ENCODE data around the gene ASIC1.

The ASIC1 gene

DNA sequence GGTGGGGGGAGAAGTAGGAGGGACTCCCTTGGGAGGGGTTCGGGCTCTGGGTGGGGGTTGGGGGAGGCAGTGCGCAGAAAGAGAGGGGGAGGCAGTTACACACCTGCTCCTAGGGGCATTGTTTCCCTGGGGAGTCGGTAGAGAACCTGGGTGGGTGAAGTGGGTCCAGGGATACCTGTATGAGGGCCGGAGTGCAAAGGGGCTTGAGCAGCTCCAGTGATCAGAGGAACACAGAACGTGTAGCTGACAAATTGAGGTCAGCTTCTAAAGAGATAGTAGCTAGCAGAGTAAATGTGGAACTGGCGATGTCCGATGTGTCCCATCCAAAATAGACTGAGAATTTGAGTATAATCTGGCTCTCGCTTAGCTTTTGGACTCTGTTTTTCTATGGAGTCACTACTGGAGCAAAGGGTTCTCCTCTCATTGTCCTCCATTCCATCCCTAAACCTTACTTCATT lies 28.2 kb downstream of the ASIC1 start:
- FAIRE-seq = no peak

DNA sequence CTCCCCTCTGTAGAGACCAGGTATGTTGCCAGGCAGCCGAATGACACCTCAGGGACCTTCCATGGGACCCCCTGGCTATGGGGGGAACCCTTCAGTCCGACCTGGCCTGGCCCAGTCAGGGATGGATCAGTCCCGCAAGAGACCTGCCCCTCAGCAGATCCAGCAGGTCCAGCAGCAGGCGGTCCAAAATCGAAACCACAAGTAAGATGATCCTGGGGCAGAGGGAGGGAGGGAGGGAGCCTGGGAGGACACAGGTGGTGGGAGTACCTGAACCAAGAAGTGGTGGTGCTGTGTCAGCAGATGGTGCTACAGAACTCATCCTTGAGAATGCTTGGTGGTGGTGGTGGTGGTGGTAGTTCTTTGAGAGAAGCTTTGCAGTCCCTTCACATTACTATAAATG lies 28.8 kb downstream of the ASIC1 start:
- FAIRE-seq = no peak

- no peak for FAIRE-seq
These were observed 29.8 kb downstream of the ASIC1 start for GRCh38 chr12:50087151-50087550.

DNA sequence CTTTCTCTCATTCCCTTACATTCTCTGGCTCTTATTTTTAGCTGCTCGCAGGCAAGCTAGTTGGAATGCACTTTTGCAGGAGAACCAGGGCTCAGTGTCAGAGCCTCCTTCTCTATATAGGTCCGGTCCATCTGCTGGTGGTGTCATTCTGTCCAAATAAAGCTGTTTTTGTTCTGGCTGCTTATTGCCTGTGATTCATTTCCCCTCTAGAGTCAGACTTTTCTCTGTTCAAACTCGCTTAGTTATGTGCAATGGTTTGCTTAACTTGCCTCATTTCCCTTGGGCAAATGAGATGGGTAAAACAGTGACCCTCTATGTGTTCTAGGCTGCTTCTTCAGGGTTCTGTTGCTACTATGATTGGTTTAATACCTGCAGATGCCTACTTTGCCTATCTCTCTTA lies 30.6 kb downstream of the ASIC1 start:
- FAIRE-seq = no peak

GRCh38 chr12:50088577-50089335 lies 31.4 kb downstream of the ASIC1 start:
- FAIRE-seq = no peak

DNA sequence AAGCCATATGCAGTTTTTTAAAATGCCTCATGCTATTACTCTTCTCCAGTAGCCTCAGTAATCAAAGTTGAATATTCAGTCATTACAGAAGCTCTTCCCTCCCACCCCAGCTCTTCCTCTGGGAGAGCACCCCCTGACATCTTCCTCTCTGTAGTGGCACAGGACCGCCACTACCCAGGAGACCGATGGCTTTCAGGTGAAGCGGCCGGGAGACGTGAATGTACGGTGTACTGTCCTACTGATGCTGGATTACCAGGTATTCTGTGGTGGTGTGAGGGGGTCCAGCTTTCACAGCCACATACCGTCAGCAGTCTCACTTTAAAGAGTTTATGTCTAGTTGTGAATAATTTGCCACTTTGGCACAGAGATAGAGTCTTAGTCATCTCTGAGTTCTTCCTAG lies 32.3 kb downstream of the ASIC1 start:
- no peak for FAIRE-seq

DNA sequence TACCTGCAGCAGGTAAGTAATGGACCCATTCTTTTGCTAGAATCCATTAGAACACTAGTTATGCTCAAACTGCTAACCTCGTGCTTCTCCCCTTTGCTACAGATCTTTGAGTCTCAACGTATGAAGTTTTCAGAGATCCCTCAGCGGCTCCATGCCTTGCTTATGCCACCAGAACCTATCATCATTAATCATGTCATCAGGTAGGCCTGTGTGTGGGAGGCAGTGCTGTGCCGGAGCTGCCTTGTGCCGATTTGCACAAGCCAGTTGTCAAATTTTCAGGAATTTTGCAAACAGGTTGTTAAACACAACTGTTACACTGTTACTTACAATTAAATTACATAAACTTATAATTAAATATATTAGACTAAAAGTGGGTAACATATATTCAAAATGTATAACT lies 33.0 kb downstream of the ASIC1 start:
- FAIRE-seq = no peak

DNA sequence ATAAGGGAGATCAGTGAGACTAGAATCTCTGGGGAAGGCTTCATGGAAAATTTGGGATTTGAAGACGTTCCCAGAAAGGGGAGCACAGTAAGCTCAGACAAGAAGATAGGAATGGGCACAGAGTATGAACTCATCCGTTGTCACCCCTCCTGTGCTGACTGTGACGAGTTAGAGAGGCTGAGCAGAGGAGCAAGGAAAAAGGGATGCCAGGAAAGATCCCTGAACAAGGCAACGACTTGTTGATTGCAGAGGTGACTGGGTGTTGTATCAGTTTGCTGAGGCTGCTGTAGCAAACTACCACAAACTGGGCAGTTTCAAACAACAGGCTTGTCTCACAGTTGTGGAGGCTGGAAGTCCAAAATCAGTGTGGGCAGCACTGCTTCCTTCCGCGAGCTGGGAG lies 40.6 kb downstream of the ASIC1 start:
- no peak for FAIRE-seq

DNA sequence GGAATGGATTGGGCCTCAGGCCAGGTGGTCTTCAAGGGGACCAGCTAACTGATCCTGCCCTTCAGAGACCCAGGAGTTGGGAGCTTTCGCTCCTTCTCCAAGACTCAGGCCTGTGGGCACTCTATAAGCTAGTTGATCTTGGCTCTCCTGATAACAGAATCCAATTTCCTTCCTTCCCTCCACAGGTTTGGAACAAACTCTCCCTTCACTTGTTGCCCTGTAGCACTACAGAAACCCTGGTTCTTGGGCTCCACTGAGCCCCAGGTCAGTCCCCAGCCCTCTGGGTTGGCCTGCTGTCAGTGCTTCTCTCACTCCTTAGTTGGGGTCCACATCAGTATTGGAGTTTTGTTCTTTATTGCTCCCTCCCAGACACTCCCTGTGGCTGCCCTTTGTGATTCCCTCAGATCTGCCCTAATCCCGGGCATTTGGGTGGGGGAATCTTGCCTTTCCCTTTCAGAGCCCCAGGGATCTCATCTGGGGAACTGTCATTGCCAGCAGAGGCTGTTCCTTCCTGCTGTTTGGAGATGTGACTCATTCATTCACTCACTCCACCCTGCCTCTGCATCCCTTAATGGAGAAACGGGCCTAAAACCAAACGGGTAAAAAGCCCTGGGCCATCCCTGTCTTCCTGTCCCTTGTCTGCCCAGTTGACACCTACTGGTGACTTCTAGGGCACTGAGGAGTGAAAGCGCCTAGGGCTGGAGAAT lies 42.1 kb downstream of the ASIC1 start:
- no peak for FAIRE-seq

DNA sequence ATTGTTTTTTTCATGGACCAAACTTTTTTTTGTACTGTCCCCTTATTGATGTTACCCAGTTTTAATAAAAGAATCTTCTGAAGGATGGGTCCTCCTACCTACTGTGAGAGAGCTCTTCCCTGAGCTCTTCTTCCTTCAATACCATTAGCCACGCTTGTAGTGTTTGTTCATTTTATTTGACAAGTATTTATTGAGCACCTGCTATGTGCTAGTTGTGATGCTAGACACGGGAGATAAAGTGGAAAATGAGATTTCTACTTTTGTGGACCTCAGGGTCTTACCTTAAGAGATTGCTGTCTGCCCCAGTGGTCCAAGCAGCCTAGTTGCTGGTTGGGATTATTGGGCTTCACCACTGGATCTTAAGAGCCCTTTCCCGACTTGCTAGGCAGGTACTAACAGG lies 43.2 kb downstream of the ASIC1 start:
- no peak for FAIRE-seq

DNA sequence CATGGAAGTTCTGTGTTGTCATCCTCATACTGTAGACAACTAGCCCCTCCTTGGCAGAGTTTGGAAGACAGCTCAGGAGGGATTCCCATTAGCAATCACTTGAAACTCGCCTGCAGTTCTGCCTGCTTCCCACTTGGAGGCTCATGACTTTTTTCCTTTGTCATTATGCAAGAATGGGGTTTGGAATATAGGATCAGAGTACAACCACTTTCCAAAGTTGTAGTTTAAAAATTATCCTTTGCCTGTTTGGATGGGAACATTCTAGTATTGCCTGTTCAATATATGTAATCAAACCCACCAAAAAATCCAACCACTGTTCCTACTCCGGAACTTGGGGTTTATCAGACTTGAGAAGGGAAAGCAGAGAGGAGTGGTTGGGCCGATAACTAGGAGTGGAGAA lies 44.3 kb downstream of the ASIC1 start:
- peak; percentile 91 for FAIRE-seq

DNA sequence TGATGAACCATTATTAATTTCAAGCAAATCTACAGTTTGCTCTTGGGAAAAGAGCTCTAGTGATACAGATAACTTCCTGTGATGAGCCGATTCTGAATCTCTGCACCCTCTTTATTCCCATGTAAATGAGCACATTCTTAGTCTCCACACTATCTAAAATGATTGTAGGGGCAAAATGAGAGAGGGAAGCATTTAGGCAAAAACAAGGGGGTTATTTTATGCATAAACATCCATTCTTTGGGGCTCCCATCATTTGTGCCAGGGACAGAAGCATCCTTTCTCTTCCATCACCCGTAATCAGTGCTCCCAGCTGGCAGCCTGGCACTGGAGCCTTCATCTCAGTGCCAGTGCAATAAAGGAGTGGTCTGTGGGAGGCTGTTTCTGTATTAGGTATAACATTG lies 44.7 kb downstream of the ASIC1 start:
- FAIRE-seq = no peak

- FAIRE-seq = no peak
These were observed 45.4 kb downstream of the ASIC1 start for GRCh38 chr12:50102646-50103309.

DNA sequence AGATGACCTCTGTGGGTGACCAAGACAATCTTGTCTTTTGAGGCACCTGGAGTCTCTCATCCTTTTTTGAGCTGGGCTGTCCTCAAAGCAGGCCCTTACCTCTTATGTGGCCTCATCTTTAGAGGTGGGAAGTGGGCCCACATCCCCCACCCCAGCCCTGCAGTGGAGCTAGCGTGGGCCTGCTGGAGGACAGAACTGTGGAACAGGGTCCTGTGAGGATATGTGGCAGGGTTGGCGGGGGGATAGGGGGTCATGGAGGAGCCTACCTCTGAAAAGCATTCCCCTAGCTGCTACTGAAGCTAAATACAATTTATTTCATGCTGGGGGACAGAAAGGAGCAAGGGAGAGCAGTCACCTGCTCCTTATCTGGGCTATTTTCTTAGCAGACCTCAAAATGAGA lies 46.0 kb downstream of the ASIC1 start:
- FAIRE-seq = no peak

GRCh38 chr12:50103767-50104321 lies 46.4 kb downstream of the ASIC1 start, which contains the start of gene GPD1:
Gene GPD1, plus strand, starts transcription at chr12:50104008. Its CDS starts 43 bp downstream, at chr12:50104051.
- no peak for FAIRE-seq

DNA sequence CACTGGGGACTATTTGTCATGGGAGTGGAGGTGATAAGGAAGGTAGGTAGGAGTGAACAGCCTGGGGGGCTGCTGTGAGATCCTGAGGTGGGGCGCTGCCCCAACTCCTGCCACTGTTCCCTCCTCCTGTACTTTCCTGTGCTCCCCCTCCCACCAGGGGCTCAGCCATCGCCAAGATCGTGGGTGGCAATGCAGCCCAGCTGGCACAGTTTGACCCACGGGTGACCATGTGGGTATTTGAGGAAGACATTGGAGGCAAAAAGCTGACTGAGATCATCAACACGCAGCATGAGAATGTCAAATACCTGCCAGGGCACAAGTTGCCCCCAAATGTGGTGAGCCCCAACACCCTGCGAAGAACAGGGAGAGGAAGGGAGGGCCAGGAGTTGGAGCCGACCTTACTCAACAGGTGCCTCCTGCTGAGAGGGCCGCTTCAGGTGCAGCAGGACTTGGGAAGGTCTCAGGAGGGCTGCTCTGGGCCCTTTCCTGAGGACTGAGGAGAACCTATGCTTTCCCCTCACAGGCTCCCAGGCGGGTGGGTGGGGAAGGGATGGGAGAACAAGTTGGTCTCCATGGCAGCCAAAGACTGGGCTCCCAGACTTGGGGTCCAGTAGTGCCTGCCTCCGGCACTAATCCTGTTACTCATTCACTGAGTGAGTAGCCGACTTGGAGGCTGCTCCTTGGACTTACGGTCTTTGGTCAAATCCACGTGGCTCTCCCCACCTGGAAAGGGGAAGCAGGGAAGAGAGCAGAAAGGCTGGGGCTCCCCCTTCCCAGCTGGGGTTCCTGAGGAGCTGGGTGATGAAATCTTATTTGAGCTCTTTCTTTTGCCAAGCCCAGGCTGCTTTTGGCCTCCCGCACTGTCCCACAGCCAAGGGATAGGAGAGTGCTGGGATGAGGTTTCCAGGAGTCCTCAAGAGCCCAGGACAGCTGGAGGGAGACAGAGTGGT lies 47.3 kb downstream of the ASIC1 start:
- FAIRE-seq = no peak

DNA sequence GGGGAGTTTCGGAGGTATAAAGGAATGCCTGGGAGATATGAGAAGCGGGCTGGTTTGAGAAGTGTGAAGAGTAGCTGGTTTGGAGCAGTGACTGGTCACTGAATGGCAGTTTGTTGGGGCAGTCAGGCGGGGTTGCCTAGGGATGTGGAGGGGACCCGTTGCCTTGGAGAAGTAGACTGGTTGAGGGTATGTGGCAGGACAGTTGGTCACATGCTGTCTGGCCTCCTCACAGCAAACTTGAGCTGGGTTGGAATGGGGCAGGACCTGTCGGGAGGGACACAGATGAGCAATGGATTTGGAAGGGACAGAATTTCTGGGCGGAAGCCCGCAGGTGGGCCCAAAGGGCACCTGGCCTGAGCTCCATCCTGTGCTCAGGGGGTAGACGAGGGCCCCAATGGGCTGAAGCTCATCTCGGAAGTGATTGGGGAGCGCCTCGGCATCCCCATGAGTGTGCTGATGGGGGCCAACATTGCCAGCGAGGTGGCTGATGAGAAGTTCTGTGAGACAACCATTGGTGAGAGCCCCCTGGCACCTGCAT lies 48.6 kb downstream of the ASIC1 start:
- no peak for FAIRE-seq

GRCh38 chr12:50106907-50107306 lies 49.5 kb downstream of the ASIC1 start:
- no peak for FAIRE-seq

DNA sequence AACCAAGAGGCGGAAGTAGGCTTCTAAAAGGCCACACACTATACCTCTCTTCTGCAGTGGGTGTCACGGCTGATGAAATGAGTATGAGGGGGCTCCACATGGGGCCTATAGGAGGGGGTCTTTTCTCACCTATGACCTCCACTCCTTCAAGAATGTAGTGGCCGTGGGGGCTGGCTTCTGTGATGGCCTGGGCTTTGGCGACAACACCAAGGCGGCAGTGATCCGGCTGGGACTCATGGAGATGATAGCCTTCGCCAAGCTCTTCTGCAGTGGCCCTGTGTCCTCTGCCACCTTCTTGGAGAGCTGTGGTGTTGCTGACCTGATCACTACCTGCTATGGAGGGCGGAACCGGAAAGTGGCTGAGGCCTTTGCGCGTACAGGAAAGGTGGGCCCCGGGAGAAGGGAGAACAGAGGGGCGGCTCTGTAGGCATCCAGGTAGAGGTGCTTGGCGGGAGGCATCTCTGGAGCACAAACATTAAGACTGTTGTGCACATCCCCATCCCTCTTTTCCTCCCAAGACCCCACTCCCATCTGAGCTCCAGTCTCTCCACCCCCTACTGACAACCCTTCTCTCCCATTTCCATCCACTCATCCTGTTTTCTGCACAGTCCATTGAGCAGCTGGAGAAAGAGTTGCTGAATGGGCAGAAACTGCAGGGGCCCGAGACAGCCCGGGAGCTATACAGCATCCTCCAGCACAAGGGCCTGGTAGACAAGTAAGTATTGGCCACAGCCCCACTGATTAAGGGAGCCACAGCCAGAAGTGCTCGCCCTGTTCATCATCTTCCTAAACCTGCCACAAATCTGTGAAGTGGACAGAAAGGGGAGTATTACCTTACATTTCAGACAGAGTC lies 50.2 kb downstream of the ASIC1 start:
- FAIRE-seq = no peak

- no peak for FAIRE-seq
These were observed 51.9 kb downstream of the ASIC1 start for GRCh38 chr12:50109319-50109718.

DNA sequence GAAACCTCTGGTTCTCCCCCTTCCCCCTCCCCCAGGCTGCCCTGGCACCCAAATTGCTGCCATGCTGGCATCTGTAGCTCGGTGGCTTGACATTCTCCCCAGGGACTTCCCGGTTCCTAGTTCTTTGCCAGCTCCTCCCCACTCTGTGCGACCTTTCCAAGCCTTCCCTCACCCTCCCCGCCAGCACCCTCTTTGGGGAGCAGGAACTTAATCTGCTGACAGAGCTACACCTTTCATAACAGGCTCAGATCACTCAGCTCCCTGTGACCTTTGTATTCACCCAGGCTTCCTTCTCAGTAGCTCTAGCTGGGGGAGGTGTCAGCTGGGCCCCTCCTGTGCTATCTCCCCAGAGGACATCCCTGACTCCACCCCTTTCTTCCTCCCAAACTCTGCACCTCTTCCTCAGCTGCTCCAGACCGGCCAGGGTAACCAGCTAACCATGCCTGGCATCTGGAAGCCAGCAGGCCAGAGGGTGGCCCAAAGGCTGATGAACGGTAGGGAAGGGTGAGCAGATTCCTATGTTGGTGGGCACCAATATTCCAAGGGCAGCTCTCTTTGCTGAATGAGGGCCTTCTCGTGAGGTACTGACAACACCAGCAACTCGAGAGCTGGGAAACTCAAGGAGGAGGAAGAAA lies 52.8 kb downstream of the ASIC1 start:
- FAIRE-seq = no peak
